Cardiac muscle cell (in vitro differentiated cells and primary cell): Measurements from ENCODE around the gene ANKLE2. TPM values are rescaled to one million over a fixed set of nuclear protein-coding genes. Genes with fewer than 3 reads are reported as not detected.
A peak's percentile ranks its signal among the peaks of the same experiment; 100 is the strongest.
"Not testable (repeated sequence)": the region's sequence is repeated elsewhere in the genome, so short reads cannot be mapped to it uniquely, and the experiment has no call there.

Experiments used
- DNase-seq, 2 donors: peaks; one replicate each; pipeline versions ENCODE4 v3.0.0 to v3.0.0-alpha.2; 2010 to 2017; ENCODE audit warnings: low read depth in 1 of 2, low spot score in 1 of 2
- H3K27ac ChIP-seq: fragments of 200-600 bp; sonication (generic); 2 replicates; pipeline ENCODE4 v1.5.1; 2016
- H3K27me3 ChIP-seq: fragments of 200-600 bp; sonication (generic); 2 replicates; pipeline ENCODE4 v1.6.0; 2016; ENCODE audit warnings: control low read depth
- H3K36me3 ChIP-seq: fragments of 200-600 bp; sonication (generic); 2 replicates; pipeline ENCODE4 v1.5.1; 2016; ENCODE audit warnings: control low read depth
- H3K4me1 ChIP-seq: fragments of 200-600 bp; sonication (generic); 2 replicates; pipeline ENCODE4 v1.8.1; 2017; ENCODE audit warnings: low read depth, mild to moderate bottlenecking, mixed run types
- H3K4me3 ChIP-seq: fragments of 200-600 bp; sonication (generic); 2 replicates; pipeline ENCODE4 v1.5.1; 2016; ENCODE audit warnings: mild to moderate bottlenecking
- H3K9me3 ChIP-seq: fragments of 200-600 bp; sonication (generic); 2 replicates; pipeline ENCODE4 v1.5.1; 2017; ENCODE audit warnings: low read depth, mild to moderate bottlenecking, control low read depth
- polyA plus RNA-seq: library from polyadenylated mRNA; unstranded; fragments of >200 nt; fragmentation: Nextera tagmentation; extraction: Ambion mirVana; gene quantifications from 2 replicates; pipeline ENCODE4 v1.2.1, GENCODE V29; 2016
- total RNA-seq: library from RNA; depleted of rRNA; stranded (reverse); fragments of >200 nt; gene quantifications from 2 replicates; pipeline ENCODE4 v1.2.3, GENCODE V29; 2016
- TF ChIP-seq, protein P1 (sequence below): IDR thresholded peaks from 2 replicates; pipeline ENCODE4 v1.5.1; 2012; ENCODE audit warnings: low read depth, mild to moderate bottlenecking, low read length

The ANKLE2 gene
- total and polyA plus RNA-seq, 2 experiments from 2014 or later = 27.8 to 37.9 TPM

DNA sequence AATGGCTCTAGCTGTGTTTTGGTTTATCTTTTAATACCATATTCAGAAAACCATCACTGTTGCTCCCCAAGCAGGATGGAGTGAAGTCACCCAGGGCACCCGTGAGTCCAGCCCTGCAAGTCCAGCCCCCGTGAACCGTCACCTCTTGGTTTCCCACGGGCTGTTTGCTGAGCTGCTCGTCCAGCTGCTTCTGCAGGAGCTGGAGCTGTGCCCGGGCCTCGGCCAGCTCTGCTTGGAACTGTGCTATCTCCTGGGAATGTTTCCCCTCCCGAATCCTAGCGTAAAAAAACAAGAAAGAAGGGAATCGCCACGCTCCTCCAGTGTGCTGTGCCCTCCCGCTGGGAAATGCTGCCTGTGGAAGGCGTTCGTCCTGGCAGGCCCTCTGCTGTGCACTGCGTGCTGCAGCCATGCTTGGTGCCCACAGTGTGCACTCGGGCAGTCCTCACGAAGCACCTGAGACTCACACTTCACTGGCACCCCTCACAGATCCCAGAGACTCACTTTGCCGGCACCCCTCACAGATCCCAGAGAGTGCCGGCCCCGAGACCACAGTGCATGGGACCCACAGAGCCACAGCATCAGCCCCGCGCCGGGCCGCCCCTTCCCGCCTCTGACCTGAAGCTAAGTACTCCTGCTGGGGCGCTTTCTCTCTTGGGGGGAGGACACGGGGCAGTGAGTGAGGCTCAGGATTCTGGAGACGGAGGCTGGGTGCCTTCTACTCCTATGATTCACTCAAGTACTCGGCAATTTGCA, 15.4 kb upstream of the ANKLE2 start:
- no peaks in the 10 kb centered on the region for H3K9me3 ChIP-seq
- H3K4me3 ChIP-seq = no peak overlapping the region
- H3K27ac ChIP-seq = no peak overlapping the region
- peaks cover 57% of the 10 kb centered on the region for H3K36me3 ChIP-seq
- TF ChIP-seq, protein P1, sequence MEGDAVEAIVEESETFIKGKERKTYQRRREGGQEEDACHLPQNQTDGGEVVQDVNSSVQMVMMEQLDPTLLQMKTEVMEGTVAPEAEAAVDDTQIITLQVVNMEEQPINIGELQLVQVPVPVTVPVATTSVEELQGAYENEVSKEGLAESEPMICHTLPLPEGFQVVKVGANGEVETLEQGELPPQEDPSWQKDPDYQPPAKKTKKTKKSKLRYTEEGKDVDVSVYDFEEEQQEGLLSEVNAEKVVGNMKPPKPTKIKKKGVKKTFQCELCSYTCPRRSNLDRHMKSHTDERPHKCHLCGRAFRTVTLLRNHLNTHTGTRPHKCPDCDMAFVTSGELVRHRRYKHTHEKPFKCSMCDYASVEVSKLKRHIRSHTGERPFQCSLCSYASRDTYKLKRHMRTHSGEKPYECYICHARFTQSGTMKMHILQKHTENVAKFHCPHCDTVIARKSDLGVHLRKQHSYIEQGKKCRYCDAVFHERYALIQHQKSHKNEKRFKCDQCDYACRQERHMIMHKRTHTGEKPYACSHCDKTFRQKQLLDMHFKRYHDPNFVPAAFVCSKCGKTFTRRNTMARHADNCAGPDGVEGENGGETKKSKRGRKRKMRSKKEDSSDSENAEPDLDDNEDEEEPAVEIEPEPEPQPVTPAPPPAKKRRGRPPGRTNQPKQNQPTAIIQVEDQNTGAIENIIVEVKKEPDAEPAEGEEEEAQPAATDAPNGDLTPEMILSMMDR = no peak
- H3K27me3 ChIP-seq = no peaks in the 10 kb centered on the region
- no peaks in the 10 kb centered on the region for H3K4me1 ChIP-seq
- peak in 1 of 2 donors; percentile 90 for DNase-seq

DNA sequence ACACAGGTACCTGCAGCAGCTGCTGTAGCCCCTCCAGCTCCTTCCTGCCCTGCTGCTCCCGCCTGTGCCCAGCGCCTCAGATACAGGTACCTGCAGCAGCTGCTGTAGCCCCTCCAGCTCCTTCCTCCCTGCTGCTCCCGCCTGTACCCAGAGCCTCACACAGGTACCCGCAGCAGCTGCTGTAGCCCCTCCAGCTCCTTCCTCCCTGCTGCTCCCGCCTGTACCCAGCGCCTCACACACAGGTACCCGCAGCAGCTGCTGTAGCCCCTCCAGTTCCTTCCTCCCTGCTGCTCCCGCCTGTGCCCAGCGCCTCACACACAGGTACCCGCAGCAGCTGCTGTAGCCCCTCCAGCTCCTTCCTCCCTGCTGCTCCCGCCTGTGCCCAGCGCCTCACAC, 14.6 kb upstream of the ANKLE2 start:
- H3K9me3 ChIP-seq, H3K4me1 ChIP-seq, H3K4me3 ChIP-seq, H3K27me3 ChIP-seq, H3K27ac ChIP-seq, DNase-seq: not testable (repeated sequence)
- H3K36me3 ChIP-seq = peaks cover 60% of the 10 kb centered on the region

DNA sequence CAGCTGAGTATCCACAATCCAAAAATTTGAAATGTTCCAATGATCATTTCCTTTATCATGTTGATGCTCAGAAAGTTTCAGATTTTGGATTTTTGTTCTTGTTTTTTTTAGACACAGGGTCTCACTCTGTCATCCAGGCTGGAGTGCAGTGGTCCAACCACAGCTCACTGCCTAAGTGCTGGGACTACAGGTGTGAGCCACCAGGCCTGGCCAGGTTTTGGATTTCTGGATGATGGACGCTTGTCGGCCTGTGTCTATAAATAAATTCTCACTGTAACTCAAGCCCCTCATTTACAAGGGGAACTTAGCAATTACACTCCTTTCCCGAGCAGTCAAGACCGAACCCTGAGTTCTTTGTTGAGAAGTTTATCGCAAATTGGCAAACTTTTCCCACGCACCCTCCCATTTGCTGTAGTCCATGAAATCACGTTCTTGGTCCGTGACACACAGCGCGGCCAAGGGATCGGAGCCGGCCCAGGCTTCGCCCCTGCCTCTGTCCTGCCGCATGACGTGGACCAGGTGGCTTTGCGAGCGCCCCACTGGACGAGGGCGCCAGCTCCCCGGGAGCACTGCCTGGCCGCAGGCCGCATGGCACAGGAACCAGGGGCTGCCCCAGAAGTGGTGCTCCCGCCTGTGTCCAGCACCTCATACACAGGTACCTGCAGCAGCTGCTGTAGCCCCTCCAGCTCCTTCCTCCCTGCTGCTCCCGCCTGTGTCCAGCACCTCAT, 14.0 kb upstream of the ANKLE2 start:
- no peaks in the 10 kb centered on the region for H3K4me1 ChIP-seq
- TF ChIP-seq, protein P1 = no peak
- H3K27me3 ChIP-seq = no peaks in the 10 kb centered on the region
- no peak for DNase-seq
- H3K27ac ChIP-seq = no peak overlapping the region
- no peaks in the 10 kb centered on the region for H3K9me3 ChIP-seq
- H3K36me3 ChIP-seq = peaks cover 62% of the 10 kb centered on the region
- H3K4me3 ChIP-seq = no peak overlapping the region

DNA sequence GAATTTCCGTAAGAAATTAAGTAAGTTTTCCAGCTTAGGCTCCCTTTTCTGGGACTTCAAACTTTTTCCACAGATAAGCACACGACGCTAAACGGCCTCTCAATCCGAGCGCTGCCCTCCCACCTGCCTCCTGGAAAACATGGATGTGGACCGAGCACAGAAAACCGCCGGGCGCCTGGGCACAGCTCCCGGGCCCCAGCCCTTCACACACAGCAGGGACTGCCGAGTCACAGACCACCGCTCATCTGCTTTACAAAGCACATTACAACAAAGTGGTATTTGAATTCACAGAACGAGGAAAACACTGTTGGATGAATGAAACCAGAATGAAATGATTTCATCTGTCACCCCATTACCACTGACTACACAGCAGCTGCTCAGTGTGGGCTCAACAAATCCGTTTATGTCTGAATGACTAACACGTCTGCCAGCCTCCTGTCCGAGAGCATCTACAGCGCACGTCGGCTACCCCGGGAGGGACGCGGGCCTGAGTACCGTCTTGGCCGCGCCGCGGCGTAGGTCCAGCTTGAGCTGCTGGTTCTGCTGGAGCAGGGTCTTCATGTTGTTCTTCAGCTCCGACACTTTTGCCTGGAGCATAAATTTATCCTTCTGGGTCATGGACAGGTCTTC, 13.1 kb upstream of the ANKLE2 start:
- TF ChIP-seq, protein P1 = no peak
- no peaks in the 10 kb centered on the region for H3K27me3 ChIP-seq
- DNase-seq = no peak
- H3K4me3 ChIP-seq = no peak overlapping the region
- no peaks in the 10 kb centered on the region for H3K9me3 ChIP-seq
- H3K27ac ChIP-seq = no peak overlapping the region
- no peaks in the 10 kb centered on the region for H3K4me1 ChIP-seq
- peaks cover 56% of the 10 kb centered on the region for H3K36me3 ChIP-seq

DNA sequence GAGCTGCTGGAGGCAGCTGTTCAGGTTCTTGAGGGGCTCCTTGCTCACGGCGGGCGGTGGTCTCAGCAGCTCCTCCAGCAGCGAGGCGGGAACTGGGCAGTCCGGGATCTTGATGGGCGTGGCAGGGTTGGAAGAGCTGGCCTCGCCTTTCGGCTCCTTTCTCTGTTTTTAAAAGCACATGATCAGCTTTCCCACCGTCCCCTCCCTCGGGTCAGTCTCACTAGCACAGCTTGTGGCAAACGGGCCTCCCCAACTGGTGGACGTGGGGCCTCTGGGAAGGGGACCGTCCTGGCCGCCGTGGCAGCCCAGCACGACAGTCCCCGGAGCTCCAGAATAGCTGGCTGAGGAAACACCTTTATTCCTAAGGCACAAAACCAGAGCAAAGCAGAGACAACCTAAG, 12.5 kb upstream of the ANKLE2 start:
- H3K27ac ChIP-seq = no peak overlapping the region
- H3K9me3 ChIP-seq = no peaks in the 10 kb centered on the region
- no peaks in the 10 kb centered on the region for H3K27me3 ChIP-seq
- no peak overlapping the region for H3K4me3 ChIP-seq
- peaks cover 55% of the 10 kb centered on the region for H3K36me3 ChIP-seq
- no peak for DNase-seq
- H3K4me1 ChIP-seq = no peaks in the 10 kb centered on the region
- TF ChIP-seq, protein P1 = no peak
